ENCODE results near the gene LINGO1.

Gene LINGO1, protein sequence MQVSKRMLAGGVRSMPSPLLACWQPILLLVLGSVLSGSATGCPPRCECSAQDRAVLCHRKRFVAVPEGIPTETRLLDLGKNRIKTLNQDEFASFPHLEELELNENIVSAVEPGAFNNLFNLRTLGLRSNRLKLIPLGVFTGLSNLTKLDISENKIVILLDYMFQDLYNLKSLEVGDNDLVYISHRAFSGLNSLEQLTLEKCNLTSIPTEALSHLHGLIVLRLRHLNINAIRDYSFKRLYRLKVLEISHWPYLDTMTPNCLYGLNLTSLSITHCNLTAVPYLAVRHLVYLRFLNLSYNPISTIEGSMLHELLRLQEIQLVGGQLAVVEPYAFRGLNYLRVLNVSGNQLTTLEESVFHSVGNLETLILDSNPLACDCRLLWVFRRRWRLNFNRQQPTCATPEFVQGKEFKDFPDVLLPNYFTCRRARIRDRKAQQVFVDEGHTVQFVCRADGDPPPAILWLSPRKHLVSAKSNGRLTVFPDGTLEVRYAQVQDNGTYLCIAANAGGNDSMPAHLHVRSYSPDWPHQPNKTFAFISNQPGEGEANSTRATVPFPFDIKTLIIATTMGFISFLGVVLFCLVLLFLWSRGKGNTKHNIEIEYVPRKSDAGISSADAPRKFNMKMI

GRCh38 chr15:77632534-77633133, at the start of gene LINGO1:
Gene LINGO1 (minus strand): TSS chr15:77632912. CDS start chr15:77632315, 597 bp downstream.
- no peak for DNase-seq

DNA sequence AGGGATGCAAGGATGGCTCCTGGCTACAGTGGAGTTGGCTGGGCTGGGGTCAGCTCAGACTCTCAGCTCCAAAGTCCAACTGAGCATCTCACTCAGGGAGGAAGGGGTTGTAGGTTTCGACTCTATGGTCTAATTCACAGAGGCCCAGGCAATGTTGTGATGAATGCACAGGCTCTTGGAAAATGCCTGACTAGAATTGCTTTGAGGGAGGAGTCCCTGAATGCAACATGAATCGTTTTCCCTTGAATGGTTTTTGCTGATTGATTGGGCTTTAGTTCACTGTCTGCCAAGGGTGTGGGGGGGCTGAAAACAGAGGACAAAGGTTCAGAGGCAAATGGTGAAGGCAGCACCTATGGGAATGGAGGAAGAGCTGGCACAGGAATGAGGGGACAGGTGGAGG, 48.6 kb upstream of the LINGO1 start:
- no peak for DNase-seq

DNA sequence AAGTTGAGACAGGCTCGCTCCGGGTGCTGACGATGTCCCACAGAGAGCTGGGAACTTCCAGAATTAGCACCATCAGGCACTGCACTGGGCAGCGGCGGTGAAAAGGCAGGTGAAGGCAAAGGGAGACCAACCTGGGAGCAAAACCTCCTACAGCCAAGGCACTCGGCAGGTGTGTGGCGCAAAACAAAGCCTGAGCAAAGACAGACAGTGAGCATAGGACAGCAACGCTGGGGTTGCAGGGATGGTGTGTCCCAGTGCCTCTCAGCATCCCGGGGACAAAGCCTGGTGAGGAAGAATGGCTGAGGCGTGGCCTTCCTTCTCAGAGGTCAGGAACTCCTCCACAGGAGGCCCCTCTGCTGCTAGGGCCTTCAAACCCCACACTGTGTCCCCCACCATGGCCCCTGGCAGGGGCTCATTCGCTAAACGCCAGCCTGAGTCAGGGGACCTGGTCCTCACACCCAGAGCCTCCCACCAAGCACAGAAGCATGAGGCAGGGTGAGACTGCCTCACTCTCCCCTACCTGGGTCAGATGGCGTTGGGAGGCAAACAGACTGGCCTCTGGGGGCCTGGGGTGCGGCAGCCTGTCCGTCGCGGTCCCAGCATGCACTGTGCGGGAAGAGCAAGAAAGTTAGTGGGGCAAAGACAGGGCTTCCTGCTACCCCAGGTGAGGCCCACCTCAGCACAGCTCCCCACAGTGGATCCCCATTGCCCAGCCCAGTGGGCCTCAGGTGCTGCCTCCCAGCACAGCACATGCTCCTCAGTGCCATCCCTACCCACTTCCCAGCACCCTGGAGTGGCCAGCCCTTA, 44.1 kb upstream of the LINGO1 start:
- DNase-seq: no peak

DNA sequence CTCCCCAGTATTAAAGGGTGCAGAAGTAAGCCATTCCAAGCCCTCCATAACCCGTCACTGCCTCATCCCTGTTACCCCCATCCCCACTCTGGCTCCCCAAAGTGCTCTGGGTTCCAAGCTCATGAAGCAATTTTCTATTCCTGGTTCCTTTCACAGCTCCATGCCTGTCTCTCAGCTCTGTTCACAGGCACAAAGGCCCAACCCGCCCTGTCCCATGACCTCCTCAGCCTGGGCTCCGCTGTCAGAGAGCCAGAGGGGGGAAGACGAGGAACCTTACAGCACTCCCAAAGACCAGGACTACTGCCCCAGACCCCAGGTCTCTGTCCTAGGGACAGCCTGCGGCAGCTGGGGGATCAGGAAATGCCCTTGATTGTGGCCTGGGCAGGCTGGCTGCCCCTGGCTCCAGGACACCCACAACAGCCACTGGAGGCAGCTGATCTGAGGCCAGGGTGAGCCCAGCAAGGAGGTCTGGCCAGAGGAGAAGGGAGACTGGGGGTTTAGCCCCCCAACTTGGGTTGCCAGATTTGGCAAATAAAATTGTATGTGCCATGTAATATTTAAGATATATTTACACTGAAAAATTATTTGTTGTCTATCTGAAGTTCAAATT, 43.2 kb upstream of the LINGO1 start:
- DNase-seq: no peak

- DNase-seq: no peak
Measured at GRCh38 chr15:77674327-77674726, 41.6 kb upstream of the LINGO1 start.

DNA sequence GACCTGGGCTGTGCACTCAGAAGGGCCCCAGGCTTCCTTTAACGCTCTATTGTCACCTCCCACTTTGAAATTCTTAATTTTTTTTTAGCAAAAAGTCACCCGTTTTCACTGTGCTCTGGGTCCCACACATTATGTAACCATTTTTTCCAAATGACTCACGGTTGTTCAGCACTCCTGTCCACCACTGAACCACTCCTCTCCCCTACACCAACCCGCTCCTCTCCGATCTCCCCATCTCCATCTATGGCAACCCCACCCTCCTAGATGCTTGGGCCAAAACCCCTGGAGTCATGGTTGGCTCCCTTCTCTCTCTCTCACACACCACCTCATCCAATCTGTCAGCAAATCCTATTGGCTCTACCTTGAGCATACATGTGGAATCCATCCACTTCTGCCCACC, 41.2 kb upstream of the LINGO1 start:
- DNase-seq: no peak

GRCh38 chr15:77672135-77672534, 39.4 kb upstream of the LINGO1 start:
- DNase-seq: no peak

GRCh38 chr15:77671362-77672056, 38.8 kb upstream of the LINGO1 start:
- DNase-seq: no peak

DNA sequence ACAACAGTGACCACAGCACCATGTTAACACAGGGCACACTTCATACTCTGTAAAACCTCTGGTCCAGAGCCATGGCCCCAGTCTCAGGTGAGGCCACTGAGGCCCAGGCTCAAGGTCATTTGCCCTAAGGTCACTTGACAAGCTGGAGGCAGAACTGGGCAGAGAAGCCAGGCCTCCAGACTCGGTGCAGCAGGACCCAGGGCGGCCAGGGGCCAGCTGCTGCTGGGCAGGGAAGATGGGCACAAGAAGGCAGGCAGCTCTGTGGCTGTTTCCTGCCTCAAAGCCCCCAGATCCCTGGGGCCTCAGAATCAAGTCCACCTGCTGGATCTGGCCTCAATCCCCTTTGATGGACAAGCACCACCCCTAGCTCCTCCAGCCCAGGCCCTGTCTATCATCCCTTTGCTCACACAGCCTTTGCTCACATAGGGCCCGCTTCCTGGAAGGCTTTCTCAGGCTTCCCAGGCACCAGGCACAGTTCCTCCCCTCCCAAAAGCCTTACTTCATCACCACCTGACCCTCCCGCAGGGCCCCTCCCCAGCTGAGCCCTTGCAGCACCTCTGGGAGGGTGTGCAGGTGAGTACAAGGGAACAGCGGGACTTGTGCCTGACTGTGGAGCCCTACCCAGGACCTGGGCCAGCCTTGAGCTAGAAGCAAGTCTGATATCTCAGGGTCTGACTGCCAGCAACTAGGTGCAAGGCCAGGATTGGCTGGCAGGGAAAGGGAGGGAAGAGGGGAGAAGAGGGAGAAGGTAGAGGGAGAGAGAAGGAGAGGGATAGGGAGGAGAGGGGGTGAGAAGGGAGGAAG, 38.0 kb upstream of the LINGO1 start:
- DNase-seq: no peak

DNA sequence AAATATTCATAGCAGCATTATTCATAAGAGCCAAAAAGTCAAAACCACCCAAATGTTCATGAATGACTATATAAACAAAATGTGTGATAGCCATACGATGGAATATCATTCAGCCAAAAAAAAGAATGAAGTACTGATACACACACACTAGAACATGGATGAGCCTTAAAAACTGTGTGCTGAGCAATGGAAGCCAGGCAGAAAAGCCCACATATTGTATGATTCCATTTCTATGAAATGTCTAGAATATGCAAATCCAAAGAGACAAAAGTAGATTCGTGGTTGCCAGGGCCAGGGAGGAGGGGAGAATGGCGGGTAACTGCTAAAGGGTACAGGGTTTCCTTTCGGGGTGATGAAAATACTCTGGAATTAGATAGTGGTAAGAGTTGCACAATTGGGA, 37.2 kb upstream of the LINGO1 start:
- no peak for DNase-seq

- DNase-seq: no peak
Measured at GRCh38 chr15:77667338-77668234, 34.9 kb upstream of the LINGO1 start.

- DNase-seq: no peak
Measured at GRCh38 chr15:77666296-77666660, 33.6 kb upstream of the LINGO1 start.

GRCh38 chr15:77665530-77666295, 33.0 kb upstream of the LINGO1 start:
- no peak for DNase-seq

DNA sequence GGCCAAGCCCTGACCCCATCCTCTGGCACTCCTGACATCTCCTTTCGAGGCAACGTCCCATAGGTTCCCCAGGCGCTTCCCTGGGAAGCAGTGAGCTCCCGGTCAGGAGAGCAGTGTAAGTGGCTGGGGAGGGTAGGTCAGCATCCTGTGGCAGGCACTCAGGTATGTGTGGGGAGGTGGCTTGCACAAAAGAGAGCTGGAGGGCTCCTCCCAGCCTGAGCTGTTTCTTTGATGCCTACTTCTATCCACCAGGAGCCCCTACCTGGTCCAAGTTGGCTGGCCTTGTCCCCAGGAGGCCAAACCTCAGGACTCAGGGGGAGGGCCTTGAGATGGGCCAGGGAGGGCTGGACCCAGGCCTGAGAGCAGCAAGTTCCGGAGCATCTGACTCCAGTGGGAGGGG, 31.7 kb upstream of the LINGO1 start:
- DNase-seq: no peak

- DNase-seq: no peak
Measured at GRCh38 chr15:77663256-77663655, 30.5 kb upstream of the LINGO1 start.

DNA sequence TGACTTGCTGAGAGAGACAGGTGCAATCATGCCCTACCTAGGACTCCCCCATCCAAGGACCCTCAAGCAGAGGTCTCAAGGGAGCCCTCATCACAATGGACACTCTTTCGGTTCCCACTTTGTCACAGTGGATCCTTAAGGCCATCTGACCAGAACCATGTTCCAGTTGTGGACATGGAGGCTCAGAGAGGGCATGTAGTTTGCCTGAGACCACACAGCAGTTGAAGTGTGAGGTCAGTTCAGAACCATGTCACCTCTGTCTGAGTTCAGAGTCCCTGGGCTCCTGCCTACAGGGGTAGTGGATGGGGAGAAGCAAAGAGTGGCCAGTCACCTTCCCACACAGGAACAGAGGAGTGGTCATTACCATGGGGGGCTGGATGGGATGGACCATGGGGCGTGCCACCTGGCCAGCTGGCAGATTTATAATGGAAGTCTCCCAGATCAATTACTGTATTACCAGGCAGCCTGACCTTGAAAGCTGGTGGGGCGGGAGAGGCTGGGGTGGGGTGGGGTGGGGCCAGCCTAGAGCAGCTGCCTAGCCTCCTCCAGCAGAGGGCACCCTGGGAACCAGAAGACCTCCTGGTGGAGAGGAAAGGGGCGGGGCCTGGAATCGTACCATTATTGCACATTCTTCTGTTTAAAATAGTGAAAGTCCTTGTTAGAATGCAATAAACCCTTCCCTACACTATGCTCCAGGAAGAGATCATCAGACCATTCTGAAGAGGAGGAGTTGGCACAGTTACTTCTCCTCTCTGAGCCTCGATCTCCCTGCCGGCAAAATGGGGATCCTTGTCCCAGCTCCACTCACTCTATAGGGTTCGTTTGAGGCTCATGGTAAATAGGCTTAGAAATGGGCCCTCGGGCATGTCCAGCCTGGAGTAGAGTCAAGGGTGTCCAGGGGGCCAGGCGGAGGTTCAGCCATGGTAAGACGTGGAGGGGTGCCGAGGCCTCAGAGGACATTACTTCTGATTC, 26.9 kb upstream of the LINGO1 start:
- no peak for DNase-seq

- DNase-seq: no peak
Measured at GRCh38 chr15:77658304-77658703, 25.6 kb upstream of the LINGO1 start.

DNA sequence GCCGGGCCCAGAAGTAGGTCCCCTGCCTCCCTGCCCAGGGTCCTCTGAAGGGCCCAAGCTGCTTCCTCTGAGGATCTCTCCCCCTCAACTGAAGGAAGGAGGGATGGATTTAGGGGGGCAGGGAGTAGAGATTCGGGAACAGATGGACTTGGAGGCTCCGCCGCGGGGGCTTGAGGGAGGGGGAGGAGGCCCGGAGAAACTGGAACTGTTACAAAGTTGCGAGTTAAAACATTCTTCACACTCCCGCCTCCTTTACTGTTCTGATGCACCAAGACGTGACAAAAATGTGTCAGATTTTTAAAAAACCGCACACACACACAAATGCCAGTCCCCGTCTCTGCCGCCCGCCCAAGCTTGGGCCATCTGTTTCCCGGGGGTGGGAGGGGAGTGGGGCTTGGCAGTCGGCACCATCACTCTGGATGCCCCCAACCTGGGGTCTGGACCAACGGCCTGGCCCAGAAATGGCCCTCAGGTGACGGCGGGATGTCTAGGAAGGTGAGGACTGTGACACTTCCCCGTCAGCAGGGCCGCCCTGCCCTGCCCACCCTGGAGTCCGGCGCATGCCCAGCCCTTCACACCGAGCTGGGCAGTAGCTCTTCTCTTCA, 25.0 kb upstream of the LINGO1 start:
- DNase-seq: no peak

All from NCI-H2227 treated with DMSO at 0.1 percent for 48 hours (cell line).